ENCODE measurements around the gene LUM.

DNA sequence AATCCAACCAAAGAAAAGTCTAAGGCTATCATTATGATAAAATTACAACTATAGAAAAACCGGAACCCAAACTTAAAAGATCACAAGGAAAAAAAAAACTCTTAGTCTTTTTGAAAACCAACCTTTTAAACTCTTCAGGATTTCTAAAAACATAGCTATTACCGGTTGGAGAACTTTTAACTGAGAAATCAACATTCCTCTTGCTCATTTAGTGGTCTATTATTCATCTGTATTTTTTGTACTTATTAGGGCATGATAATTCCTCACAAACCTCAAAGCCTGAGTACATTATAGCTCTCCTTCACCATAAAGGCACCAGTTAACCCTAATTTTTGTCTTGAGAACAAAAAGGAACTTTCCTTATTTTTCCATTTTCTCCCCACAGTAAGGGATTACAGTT lies 10.4 kb downstream of the LUM start:
- TF ChIP-seq, protein P1, sequence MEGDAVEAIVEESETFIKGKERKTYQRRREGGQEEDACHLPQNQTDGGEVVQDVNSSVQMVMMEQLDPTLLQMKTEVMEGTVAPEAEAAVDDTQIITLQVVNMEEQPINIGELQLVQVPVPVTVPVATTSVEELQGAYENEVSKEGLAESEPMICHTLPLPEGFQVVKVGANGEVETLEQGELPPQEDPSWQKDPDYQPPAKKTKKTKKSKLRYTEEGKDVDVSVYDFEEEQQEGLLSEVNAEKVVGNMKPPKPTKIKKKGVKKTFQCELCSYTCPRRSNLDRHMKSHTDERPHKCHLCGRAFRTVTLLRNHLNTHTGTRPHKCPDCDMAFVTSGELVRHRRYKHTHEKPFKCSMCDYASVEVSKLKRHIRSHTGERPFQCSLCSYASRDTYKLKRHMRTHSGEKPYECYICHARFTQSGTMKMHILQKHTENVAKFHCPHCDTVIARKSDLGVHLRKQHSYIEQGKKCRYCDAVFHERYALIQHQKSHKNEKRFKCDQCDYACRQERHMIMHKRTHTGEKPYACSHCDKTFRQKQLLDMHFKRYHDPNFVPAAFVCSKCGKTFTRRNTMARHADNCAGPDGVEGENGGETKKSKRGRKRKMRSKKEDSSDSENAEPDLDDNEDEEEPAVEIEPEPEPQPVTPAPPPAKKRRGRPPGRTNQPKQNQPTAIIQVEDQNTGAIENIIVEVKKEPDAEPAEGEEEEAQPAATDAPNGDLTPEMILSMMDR (IDR thresholded peaks at IDR 0.05) = no peak
- TF ChIP-seq, protein P2, sequence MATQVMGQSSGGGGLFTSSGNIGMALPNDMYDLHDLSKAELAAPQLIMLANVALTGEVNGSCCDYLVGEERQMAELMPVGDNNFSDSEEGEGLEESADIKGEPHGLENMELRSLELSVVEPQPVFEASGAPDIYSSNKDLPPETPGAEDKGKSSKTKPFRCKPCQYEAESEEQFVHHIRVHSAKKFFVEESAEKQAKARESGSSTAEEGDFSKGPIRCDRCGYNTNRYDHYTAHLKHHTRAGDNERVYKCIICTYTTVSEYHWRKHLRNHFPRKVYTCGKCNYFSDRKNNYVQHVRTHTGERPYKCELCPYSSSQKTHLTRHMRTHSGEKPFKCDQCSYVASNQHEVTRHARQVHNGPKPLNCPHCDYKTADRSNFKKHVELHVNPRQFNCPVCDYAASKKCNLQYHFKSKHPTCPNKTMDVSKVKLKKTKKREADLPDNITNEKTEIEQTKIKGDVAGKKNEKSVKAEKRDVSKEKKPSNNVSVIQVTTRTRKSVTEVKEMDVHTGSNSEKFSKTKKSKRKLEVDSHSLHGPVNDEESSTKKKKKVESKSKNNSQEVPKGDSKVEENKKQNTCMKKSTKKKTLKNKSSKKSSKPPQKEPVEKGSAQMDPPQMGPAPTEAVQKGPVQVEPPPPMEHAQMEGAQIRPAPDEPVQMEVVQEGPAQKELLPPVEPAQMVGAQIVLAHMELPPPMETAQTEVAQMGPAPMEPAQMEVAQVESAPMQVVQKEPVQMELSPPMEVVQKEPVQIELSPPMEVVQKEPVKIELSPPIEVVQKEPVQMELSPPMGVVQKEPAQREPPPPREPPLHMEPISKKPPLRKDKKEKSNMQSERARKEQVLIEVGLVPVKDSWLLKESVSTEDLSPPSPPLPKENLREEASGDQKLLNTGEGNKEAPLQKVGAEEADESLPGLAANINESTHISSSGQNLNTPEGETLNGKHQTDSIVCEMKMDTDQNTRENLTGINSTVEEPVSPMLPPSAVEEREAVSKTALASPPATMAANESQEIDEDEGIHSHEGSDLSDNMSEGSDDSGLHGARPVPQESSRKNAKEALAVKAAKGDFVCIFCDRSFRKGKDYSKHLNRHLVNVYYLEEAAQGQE (IDR thresholded peaks at IDR 0.05; ENCODE audit: insufficient read depth in 1 of 2, low read depth in 2 of 2, low read length in 1 of 2) = no peak
- TF ChIP-seq POLR2AphosphoS5 (IDR thresholded peaks at IDR 0.05; ENCODE audit: low read depth, low read length) = no peak
- TF ChIP-seq TCF7L2 (IDR thresholded peaks at IDR 0.05; ENCODE audit: low read depth, low read length) = no peak
- TF ChIP-seq SIN3A (IDR thresholded peaks at IDR 0.05; ENCODE audit: borderline replicate concordance, insufficient read depth, low read depth, low read length) = no peak

Data from Panc1 (cell line).